ENCODE measurements around the gene TAB2.

The TAB2 gene

GRCh38 chr6:149289966-149290365, 27.5 kb upstream of the TAB2 start:
- no peak for DNase-seq (ENCODE audit: low spot score)
- TF ChIP-seq, protein P1, sequence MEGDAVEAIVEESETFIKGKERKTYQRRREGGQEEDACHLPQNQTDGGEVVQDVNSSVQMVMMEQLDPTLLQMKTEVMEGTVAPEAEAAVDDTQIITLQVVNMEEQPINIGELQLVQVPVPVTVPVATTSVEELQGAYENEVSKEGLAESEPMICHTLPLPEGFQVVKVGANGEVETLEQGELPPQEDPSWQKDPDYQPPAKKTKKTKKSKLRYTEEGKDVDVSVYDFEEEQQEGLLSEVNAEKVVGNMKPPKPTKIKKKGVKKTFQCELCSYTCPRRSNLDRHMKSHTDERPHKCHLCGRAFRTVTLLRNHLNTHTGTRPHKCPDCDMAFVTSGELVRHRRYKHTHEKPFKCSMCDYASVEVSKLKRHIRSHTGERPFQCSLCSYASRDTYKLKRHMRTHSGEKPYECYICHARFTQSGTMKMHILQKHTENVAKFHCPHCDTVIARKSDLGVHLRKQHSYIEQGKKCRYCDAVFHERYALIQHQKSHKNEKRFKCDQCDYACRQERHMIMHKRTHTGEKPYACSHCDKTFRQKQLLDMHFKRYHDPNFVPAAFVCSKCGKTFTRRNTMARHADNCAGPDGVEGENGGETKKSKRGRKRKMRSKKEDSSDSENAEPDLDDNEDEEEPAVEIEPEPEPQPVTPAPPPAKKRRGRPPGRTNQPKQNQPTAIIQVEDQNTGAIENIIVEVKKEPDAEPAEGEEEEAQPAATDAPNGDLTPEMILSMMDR (IDR thresholded peaks at IDR 0.05; ENCODE audit: extremely low read depth, missing control alignments), result no peak

DNA sequence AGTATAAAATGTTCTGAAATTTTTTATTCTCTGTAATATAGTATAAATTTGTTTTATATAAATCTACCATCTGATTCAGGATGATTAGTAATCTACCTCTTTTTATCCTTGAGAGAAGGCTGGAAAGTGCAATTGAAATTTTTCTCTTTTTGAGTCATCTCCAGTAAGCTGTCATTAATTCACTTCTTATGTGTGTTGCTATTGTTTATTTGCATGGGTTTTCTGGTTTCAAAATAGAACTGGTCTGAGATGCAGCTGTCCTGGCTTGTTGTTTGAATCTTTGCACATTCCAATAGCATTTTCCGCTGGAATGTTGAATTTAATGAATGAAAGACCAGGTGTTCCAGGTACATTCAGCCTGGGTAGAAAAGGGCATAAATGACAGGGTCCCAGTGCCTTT, 24.3 kb upstream of the TAB2 start:
- no peak for DNase-seq (ENCODE audit: low spot score)
- TF ChIP-seq, protein P1 (IDR thresholded peaks at IDR 0.05; ENCODE audit: extremely low read depth, missing control alignments), result no peak

DNA sequence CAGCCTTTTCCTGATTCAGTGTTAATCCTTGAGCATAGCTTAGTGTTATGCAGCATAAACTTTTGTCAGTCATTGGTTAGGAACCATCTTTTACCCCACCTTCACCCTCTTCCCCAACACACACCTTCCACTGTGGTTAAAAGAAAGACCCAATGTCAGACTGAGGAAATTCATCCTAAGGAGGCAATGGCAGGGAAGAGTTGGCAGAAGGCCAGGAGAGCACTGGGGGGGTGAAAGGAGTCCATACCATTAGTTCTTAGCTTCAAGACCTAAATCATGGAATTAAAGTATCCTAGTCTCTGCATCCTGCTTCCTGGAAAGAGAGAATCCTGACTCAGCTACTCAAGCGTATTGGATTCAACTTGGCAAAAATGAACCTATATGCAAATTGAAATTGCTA, 16.9 kb upstream of the TAB2 start:
- TF ChIP-seq, protein P1 (IDR thresholded peaks at IDR 0.05; ENCODE audit: extremely low read depth, missing control alignments), result no peak
- DNase-seq (ENCODE audit: low spot score), result no peak

DNA sequence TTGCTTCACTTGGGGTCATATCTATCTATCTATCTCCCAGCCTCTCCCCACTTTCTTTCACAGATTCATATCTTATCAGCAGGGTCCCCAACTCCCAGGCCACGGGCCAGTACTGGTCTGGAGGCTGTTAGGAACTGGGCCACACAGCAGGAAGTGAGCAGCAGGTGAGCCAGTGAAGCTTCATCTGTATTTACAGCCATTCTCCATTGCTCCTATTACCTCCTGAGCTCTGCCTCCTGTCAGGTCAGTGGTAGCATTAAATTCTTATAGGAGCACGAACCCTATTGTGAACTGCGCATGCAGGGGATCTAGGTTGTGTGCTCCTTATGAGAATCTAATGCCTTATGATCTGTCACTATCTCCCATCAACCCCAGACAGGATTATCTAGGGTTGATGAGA, 14.8 kb upstream of the TAB2 start:
- DNase-seq (ENCODE audit: low spot score), result no peak
- TF ChIP-seq, protein P1 (IDR thresholded peaks at IDR 0.05; ENCODE audit: extremely low read depth, missing control alignments), result no peak

GRCh38 chr6:149303468-149303867, 14.0 kb upstream of the TAB2 start:
- DNase-seq (ENCODE audit: low spot score), result no peak

GRCh38 chr6:149305372-149305771, 12.1 kb upstream of the TAB2 start:
- TF ChIP-seq, protein P1 (IDR thresholded peaks at IDR 0.05; ENCODE audit: extremely low read depth, missing control alignments), result no peak
- DNase-seq (ENCODE audit: low spot score), result no peak

More at GRCh38 chr6:149303468-149303867, 14.0 kb upstream of the TAB2 start:
- TF ChIP-seq, protein P1 (IDR thresholded peaks at IDR 0.05; ENCODE audit: extremely low read depth, missing control alignments), result no peak

GRCh38 chr6:149306967-149307366, 10.5 kb upstream of the TAB2 start:
- no peak for DNase-seq (ENCODE audit: low spot score)
- TF ChIP-seq, protein P1 (IDR thresholded peaks at IDR 0.05; ENCODE audit: extremely low read depth, missing control alignments), result no peak

Measured in GM20000 (cell line).